Astrocyte (in vitro differentiated cells and primary cell): ENCODE results near the gene FAM83F. TPM values are rescaled to one million over a fixed set of nuclear protein-coding genes. Genes with fewer than 3 reads are reported as not detected.

Experiments
- DNase-seq: peaks from one replicate; pipeline ENCODE4 v3.0.0-alpha.2; 2010; ENCODE audit warnings: low read depth
- FAIRE-seq: peaks from 2 replicates; lab custom pipeline; 2011; peaks lifted over from hg19 to GRCh38; lab: Jason Lieb, UNC
- H2AFZ ChIP-seq: 2 replicates; pipeline ENCODE4 v1.6.0; 2012; ENCODE audit warnings: low read depth, low read length, inconsistent platforms
- H3K27ac ChIP-seq: 2 replicates; pipeline ENCODE4 v1.5.1; 2011; ENCODE audit warnings: low read depth, low read length, inconsistent platforms
- H3K27me3 ChIP-seq: 2 replicates; pipeline ENCODE4 v1.6.0; 2011; ENCODE audit warnings: low read length, inconsistent platforms; ENCODE audit not compliant: insufficient read depth
- H3K36me3 ChIP-seq: 2 replicates; pipeline ENCODE4 v1.5.1; 2011; ENCODE audit warnings: low read length, inconsistent platforms; ENCODE audit not compliant: insufficient read depth
- H3K4me1 ChIP-seq: 2 replicates; pipeline ENCODE4 v1.5.1; 2011; ENCODE audit warnings: low read length, inconsistent platforms; ENCODE audit not compliant: insufficient read depth
- H3K4me2 ChIP-seq: 2 replicates; pipeline ENCODE4 v1.6.0; 2012; ENCODE audit warnings: low read length, inconsistent platforms
- H3K4me3 ChIP-seq: 2 replicates; pipeline ENCODE4 v1.5.1; 2011; ENCODE audit warnings: low read depth, mild to moderate bottlenecking, low read length, inconsistent platforms; ENCODE audit not compliant: insufficient read depth
- H3K79me2 ChIP-seq: 2 replicates; pipeline ENCODE4 v1.6.0; 2012; ENCODE audit warnings: mild to moderate bottlenecking, low read length, inconsistent platforms; ENCODE audit not compliant: insufficient read depth
- H3K9ac ChIP-seq: 2 replicates; pipeline ENCODE4 v1.6.0; 2012; ENCODE audit warnings: mild to moderate bottlenecking, low read length, inconsistent platforms
- H3K9me3 ChIP-seq: 2 replicates; pipeline ENCODE4 v1.5.1; 2012; ENCODE audit warnings: low read depth, mild to moderate bottlenecking, low read length, inconsistent platforms; ENCODE audit not compliant: insufficient read depth
- H4K20me1 ChIP-seq: 2 replicates; pipeline ENCODE4 v1.6.0; 2012; ENCODE audit warnings: low read length, inconsistent platforms; ENCODE audit not compliant: insufficient read depth
- H3K27ac Mint-ChIP-seq: one replicate; pipeline ENCODE4 v1.8.0; 2021; ENCODE audit warnings: mild to moderate bottlenecking, mixed read lengths; ENCODE audit not compliant: unreplicated experiment
- H3K27me3 Mint-ChIP-seq: one replicate; pipeline ENCODE4 v1.8.0; 2021; ENCODE audit warnings: low read depth, mixed read lengths; ENCODE audit not compliant: unreplicated experiment
- H3K36me3 Mint-ChIP-seq: one replicate; pipeline ENCODE4 v1.8.0; 2021; ENCODE audit warnings: low read depth, mixed read lengths; ENCODE audit not compliant: unreplicated experiment
- H3K4me1 Mint-ChIP-seq: one replicate; pipeline ENCODE4 v1.8.0; 2021; ENCODE audit warnings: low read depth, mixed read lengths; ENCODE audit not compliant: unreplicated experiment
- H3K4me3 Mint-ChIP-seq: one replicate; pipeline ENCODE4 v1.8.0; 2021; ENCODE audit warnings: mild to moderate bottlenecking, moderate library complexity, mixed read lengths; ENCODE audit not compliant: unreplicated experiment
- H3K9me3 Mint-ChIP-seq: one replicate; pipeline ENCODE4 v1.8.0; 2021; ENCODE audit warnings: mild to moderate bottlenecking, mixed read lengths; ENCODE audit not compliant: unreplicated experiment
- EZH2 ChIP-seq: IDR thresholded peaks from 2 replicates; pipeline ENCODE4 v1.6.1; 2012; ENCODE audit warnings: mild to moderate bottlenecking, low read length, inconsistent platforms; ENCODE audit not compliant: insufficient read depth
- total RNA-seq: library from RNA; stranded (reverse); gene quantifications from 2 replicates; pipeline ENCODE4 v1.2.1, GENCODE V29; 2021
- TF ChIP-seq, protein P1 (sequence below): IDR thresholded peaks from 2 replicates; pipeline ENCODE4 v1.5.1; 2011; ENCODE audit warnings: low read depth, mild to moderate bottlenecking, inconsistent platforms, low read length, moderate library complexity; ENCODE audit not compliant: insufficient read depth

FAM83F gene
- total RNA-seq, 1 donor from 2014 or later = 0.79 TPM

DNA sequence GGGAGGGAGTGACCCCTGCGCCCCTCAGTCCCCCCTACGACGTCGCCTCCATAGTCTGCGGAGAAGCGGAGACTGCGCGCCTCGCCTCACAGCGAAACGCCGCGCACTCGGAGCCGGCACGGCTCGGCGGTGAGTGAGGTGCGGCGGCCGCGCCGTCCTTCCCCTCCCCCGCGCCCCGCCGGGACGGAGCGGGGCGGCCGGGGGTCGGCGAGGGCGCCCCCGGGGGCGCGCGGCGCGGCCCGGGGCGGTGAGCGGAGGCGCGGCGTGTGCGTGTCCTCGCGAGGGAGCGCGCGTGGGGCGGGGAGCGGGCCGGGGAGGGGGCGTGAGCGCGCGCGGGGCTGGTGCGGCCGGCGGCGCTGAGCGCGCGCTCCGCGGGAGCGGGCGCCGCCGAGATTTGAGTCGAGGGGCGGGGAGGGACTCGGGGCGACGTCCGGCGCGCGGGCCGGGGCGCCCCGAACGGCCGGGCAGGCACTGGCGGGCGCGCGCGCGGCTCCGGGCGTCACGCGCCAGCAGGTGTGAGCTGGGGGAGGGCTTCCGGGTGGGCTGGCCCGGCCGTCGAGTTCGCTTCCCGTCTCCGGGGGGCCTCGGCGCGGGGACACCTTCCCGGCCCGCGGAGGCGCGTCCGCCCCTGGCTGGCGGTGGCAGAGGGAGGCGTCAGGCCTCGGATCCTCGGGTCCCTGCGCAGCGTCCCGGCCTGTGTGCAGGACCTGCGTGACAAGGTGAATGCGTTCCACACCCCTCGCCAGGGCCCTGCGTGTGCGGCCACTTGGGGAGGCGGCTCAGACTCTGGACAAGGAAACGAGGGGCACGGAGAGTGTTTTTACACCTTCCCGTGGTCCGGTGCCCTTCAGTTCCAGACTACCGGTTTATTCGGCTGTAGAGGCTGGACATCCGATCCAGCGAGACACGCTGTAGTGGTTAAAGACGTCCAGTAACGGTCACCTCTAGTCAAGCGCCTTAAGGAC is 50.4 kb downstream of the FAM83F start:
- peak overlapping the region; percentile 85 for H3K4me2 ChIP-seq
- H3K27me3 ChIP-seq = peaks cover 17% of the 10 kb centered on the region
- no peaks in the 10 kb centered on the region for H3K9me3 ChIP-seq
- H3K27ac ChIP-seq = peak overlapping the region; percentile 81
- peak overlapping the region; percentile 89 for H3K9ac ChIP-seq
- peak overlapping the region; percentile 98 for H3K27ac Mint-ChIP-seq
- H3K36me3 ChIP-seq = no peaks in the 10 kb centered on the region
- peak; percentile 6 for DNase-seq
- H2AFZ ChIP-seq = peak overlapping the region; percentile 99
- H3K4me3 Mint-ChIP-seq = peak overlapping the region; percentile 98
- TF ChIP-seq, protein P1, sequence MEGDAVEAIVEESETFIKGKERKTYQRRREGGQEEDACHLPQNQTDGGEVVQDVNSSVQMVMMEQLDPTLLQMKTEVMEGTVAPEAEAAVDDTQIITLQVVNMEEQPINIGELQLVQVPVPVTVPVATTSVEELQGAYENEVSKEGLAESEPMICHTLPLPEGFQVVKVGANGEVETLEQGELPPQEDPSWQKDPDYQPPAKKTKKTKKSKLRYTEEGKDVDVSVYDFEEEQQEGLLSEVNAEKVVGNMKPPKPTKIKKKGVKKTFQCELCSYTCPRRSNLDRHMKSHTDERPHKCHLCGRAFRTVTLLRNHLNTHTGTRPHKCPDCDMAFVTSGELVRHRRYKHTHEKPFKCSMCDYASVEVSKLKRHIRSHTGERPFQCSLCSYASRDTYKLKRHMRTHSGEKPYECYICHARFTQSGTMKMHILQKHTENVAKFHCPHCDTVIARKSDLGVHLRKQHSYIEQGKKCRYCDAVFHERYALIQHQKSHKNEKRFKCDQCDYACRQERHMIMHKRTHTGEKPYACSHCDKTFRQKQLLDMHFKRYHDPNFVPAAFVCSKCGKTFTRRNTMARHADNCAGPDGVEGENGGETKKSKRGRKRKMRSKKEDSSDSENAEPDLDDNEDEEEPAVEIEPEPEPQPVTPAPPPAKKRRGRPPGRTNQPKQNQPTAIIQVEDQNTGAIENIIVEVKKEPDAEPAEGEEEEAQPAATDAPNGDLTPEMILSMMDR = no peak
- TF ChIP-seq EZH2 = no peak
- FAIRE-seq = no peak
- H3K27me3 Mint-ChIP-seq = no peaks in the 10 kb centered on the region
- H4K20me1 ChIP-seq = no peaks in the 10 kb centered on the region
- peaks cover 2% of the 10 kb centered on the region for H3K36me3 Mint-ChIP-seq
- no peaks in the 10 kb centered on the region for H3K79me2 ChIP-seq
- H3K4me1 ChIP-seq = peaks cover 6% of the 10 kb centered on the region
- peaks cover 8% of the 10 kb centered on the region for H3K4me1 Mint-ChIP-seq
- no peaks in the 10 kb centered on the region for H3K9me3 Mint-ChIP-seq
- peak overlapping the region; percentile 85 for H3K4me3 ChIP-seq

GRCh38 chr22:40046126-40046525 is 51.4 kb downstream of the FAM83F start:
- Histone ChIP-seq H4K20me1 (peaks cover 2% of the 10 kb centered on the region), H3K4me2 (peak overlapping the region; percentile 85), H3K4me3 (no peak overlapping the region), H3K36me3 (no peaks in the 10 kb centered on the region), H3K27ac (no peak overlapping the region), H3K9ac (no peak overlapping the region), H3K9me3 (no peaks in the 10 kb centered on the region), H2AFZ (no peak overlapping the region), H3K79me2 (no peaks in the 10 kb centered on the region), H3K4me1 (peaks cover 6% of the 10 kb centered on the region), H3K27me3 (peaks cover 10% of the 10 kb centered on the region)
- H3K4me1 Mint-ChIP-seq = peaks cover 2% of the 10 kb centered on the region
- H3K27ac Mint-ChIP-seq = no peak overlapping the region
- DNase-seq (no peak), FAIRE-seq (no peak)
- TF ChIP-seq, protein P1 = no peak
- no peak for TF ChIP-seq EZH2
- H3K27me3 Mint-ChIP-seq = no peaks in the 10 kb centered on the region
- peaks cover 2% of the 10 kb centered on the region for H3K36me3 Mint-ChIP-seq
- H3K9me3 Mint-ChIP-seq = no peaks in the 10 kb centered on the region
- H3K4me3 Mint-ChIP-seq = peak overlapping the region; percentile 87
